ENCODE measurements around the gene PLVAP.

DNA sequence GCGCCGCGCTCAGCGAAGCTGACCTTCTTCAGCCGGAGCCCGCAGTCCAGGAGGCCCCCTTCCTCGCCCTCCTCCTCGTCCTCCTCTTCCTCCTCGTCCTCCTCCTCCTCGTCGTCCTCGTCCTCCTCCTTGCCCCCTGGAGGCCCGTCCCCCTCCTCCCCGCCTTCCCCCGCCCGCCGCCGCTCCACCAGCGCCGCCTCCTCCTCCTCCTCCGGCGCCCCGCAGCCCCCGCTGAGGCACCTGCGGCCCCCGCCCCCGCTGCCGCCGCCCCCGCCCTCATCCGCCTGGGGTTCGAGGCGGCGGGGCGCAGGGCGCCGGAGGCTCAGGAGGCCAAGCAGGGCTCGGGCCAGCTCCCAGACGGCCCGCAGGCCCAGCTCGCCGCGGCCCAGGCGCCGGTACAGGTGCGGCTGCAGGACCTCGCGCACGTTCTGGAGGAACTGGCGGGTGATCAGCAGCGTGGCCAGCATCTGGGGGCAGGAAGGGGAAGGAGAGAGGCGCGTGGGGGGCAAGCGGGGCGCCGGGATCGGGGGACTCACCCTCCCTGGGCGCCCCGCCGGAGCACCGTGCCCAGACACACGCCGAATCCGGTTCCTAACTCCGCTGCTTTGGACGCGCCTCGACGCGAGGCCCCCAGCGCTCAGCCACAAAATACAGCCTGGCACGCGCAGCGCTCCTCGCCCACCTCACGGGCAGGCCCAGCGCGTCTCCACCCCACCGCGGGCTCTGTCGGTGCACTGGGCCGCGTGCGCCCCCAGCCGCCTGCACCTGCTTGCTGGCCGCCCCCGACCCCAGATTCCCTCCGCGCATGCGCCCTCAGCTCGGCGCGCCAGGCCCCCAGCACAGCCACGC lies 48.4 kb downstream of the PLVAP start:
- TF ChIP-seq POLR2A (IDR thresholded peaks at IDR 0.05; ENCODE audit: low read length), result no peak
- TF ChIP-seq GATA1 (IDR thresholded peaks at IDR 0.05; ENCODE audit: low read depth, low read length), result no peak

Measured in erythroblast (primary cell).